Activated T-helper 2 cell treated with anti-CD3 and anti-CD28 coated beads, Interferon-gamma antibody, Interleukin-2, Interleukin-4, amounts not matched to agents 10 μg/mL and 5 μg/mL and 100 μg/mL, durations not matched to agents 14 hours and 24 hours and 36 hours (primary cell): ENCODE data around the gene RAB3D. TPM values are rescaled to one million over a fixed set of nuclear protein-coding genes. Genes with fewer than 3 reads are reported as not detected.

Source experiments
- DNase-seq: peaks from one replicate; pipeline ENCODE4 v3.0.0; 2021; ENCODE audit warnings: low spot score
- H3K27ac Mint-ChIP-seq: one replicate; pipeline ENCODE4 v1.8.0; 2021; ENCODE audit warnings: mixed read lengths
- H3K27me3 Mint-ChIP-seq: one replicate; pipeline ENCODE4 v1.8.0; 2021; ENCODE audit warnings: low read depth, mixed read lengths
- H3K36me3 Mint-ChIP-seq: one replicate; pipeline ENCODE4 v1.8.0; 2021; ENCODE audit warnings: low read depth, mixed read lengths
- H3K4me1 Mint-ChIP-seq: one replicate; pipeline ENCODE4 v1.8.0; 2021; ENCODE audit warnings: low read depth, mixed read lengths
- H3K4me3 Mint-ChIP-seq: one replicate; pipeline ENCODE4 v1.8.0; 2021; ENCODE audit warnings: low read depth, mild to moderate bottlenecking, moderate library complexity, mixed read lengths
- H3K9me3 Mint-ChIP-seq: one replicate; pipeline ENCODE4 v1.8.0; 2021; ENCODE audit warnings: mixed read lengths
- intact Hi-C: fragments of 100-400 bp; cut with micrococcal nuclease; formaldehyde crosslinking; loops from one replicate; pipeline ENCODE4 v1.15.1; 2023
- total RNA-seq: library from RNA; stranded (reverse); gene quantifications from 2 replicates; pipeline ENCODE4 v1.2.3, GENCODE V29; 2022

Gene RAB3D
- total RNA-seq, 1 donor from 2014 or later = 9.3 TPM

DNA sequence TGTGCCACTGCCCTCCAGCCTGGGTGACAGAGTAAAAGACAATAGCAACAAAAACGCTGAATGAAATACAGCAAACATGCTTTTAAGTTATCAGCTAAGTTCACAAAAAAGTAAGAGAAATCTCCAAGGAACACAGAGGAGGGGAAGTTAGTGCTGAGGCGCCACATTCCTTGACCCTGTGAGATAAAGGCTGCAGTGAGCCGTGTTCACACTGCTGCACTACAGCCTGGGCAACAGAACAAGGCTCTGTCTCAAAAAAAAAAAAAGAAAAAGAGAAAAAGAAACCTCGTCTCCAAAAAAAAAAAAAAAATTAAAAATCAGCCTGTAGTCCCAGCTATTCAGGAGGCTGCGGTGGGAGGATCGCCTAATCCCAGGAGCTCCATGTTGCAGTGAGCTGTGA is 60.8 kb downstream of the RAB3D start:
- H3K9me3 Mint-ChIP-seq = no peaks in the 10 kb centered on the region
- no peaks in the 10 kb centered on the region for H3K36me3 Mint-ChIP-seq
- intact Hi-C loops = no loop called here

DNA sequence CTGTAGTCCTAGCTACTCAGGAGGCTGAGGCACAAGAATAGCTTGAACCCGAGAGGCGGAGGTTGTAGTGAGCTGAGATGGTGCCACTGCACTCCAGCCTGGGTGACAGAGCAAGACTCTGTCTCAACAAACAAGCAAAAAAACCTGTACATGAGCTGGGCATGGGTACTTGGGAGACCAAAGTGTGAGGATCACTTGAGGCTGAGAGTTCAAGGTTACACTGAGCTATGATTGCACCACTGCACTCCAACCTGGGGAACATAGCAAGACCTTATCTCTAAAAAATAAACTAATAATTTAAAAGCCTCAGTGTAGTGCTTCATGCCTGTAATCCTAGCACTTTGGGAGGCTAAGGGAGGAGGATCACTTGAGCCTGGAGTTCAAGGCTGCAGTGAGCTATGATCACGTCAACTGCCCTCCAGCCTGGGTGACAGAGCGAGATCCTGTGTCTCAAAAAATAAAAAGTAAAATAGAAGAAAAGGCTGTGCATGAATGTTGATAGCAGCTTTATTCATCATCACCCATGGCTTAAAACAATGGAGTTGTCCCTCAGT is 64.8 kb downstream of the RAB3D start:
- Mint-ChIP-seq H3K27me3 (peaks cover 34% of the 10 kb centered on the region), H3K27ac (no peak overlapping the region), H3K4me1 (peaks cover 5% of the 10 kb centered on the region), H3K9me3 (no peaks in the 10 kb centered on the region), H3K36me3 (no peaks in the 10 kb centered on the region), H3K4me3 (no peak overlapping the region)
- intact Hi-C loops = no loop called here
- DNase-seq = no peak

More for the DNA sequence above, 60.8 kb downstream of the RAB3D start:
- Mint-ChIP-seq H3K27me3 (peaks cover 47% of the 10 kb centered on the region), H3K4me3 (no peak overlapping the region), H3K4me1 (peaks cover 10% of the 10 kb centered on the region), H3K27ac (no peak overlapping the region)
- DNase-seq = no peak

DNA sequence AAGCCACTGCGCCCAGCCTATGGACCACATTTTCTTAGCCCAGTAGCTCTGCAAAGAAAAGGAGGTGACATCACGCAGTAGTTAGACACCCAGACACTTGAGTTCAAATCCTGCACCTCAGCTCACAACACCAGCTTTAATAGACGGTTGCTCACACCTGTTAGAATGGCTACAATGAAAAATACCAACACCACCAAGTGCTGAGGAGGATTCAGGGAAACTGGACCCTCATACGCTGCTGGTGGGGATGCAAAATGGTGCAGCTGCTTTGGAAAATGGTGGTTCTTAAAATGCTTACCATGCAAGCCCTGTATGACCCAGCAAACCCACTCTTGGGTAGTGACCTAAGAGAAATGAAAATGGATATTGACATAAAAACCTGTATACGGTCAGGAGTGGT is 65.5 kb downstream of the RAB3D start:
- Mint-ChIP-seq H3K36me3 (no peaks in the 10 kb centered on the region), H3K27me3 (peaks cover 36% of the 10 kb centered on the region)
- intact Hi-C loops = no loop called here

DNA sequence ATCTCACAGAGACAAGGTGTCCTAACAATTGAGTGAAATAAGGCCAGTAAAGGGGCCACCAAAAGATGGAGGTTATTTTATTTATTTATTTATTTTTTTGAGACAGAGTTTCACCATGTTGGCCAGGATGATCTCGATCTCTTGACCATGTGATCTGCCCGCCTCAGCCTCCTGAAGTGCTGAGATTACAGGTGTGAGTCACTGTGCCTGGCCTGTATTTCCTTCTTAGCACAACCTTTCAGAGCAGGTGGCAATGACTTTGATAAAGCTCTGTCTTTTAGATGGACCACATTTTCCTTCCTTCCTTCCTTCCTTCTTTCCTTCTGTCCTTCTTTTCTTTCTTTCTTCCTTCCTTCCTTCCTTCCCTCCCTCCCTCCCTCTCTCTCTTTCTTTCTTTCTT is 66.2 kb downstream of the RAB3D start:
- peaks cover 38% of the 10 kb centered on the region for H3K27me3 Mint-ChIP-seq
- intact Hi-C loops = no loop called here
- H3K4me1 Mint-ChIP-seq = no peaks in the 10 kb centered on the region
- no peak overlapping the region for H3K27ac Mint-ChIP-seq
- no peak for DNase-seq
- H3K36me3 Mint-ChIP-seq = no peaks in the 10 kb centered on the region
- H3K9me3 Mint-ChIP-seq = no peaks in the 10 kb centered on the region
- no peak overlapping the region for H3K4me3 Mint-ChIP-seq

More for the DNA sequence above, 65.5 kb downstream of the RAB3D start:
- H3K27ac Mint-ChIP-seq = no peak overlapping the region
- H3K4me3 Mint-ChIP-seq = no peak overlapping the region
- DNase-seq = no peak
- H3K4me1 Mint-ChIP-seq = no peaks in the 10 kb centered on the region
- no peaks in the 10 kb centered on the region for H3K9me3 Mint-ChIP-seq

Other genes with a start within 250 kb of the RAB3D start
- 38.3 and 38.8 TPM in 2 replicates for gene SPC24, start 183.9 kb downstream of the RAB3D start, total RNA-seq
- 5.9 and 6.5 TPM in 2 replicates for gene KANK2, start 142.1 kb downstream of the RAB3D start, total RNA-seq
- gene ANGPTL8, start 100.0 kb downstream of the RAB3D start, total RNA-seq = not detected in 2 replicates
- 3.9 and 5.3 TPM in 2 replicates for gene DOCK6, start 77.1 kb downstream of the RAB3D start, total RNA-seq
- gene TSPAN16, start 43.5 kb downstream of the RAB3D start, total RNA-seq = not detected in 2 replicates
- gene TMEM205, start 6.6 kb upstream of the RAB3D start, total RNA-seq = 34.0 and 34.9 TPM in 2 replicates
- gene CCDC159, start 6.9 kb upstream of the RAB3D start, total RNA-seq = 14.6 and 16.3 TPM in 2 replicates
- gene PLPPR2, start 15.8 kb upstream of the RAB3D start, total RNA-seq = 2.6 and 3.4 TPM in 2 replicates
- gene SWSAP1, start 35.0 kb upstream of the RAB3D start, total RNA-seq = 2.6 and 2.8 TPM in 2 replicates
- gene EPOR, start 44.7 kb upstream of the RAB3D start, total RNA-seq = 10.3 TPM in 2 replicates
- not detected in 2 replicates for gene RGL3, start 79.7 kb upstream of the RAB3D start, total RNA-seq
- 0.37 TPM in 1 of 2 replicates, not detected in the other for gene ODAD3, start 95.5 kb upstream of the RAB3D start, total RNA-seq
- 282 and 298 TPM in 2 replicates for gene PRKCSH, start 96.0 kb upstream of the RAB3D start, total RNA-seq
- gene ELAVL3, start 141.4 kb upstream of the RAB3D start, total RNA-seq = 0.84 TPM in 1 of 2 replicates, not detected in the other
- 19.4 and 20.1 TPM in 2 replicates for gene ZNF653, start 166.2 kb upstream of the RAB3D start, total RNA-seq
- gene ECSIT, start 189.5 kb upstream of the RAB3D start, total RNA-seq = 42.7 and 43.5 TPM in 2 replicates
- not detected in 2 replicates for gene CNN1, start 199.2 kb upstream of the RAB3D start, total RNA-seq
- gene ELOF1, start 219.6 kb upstream of the RAB3D start, total RNA-seq = 64.1 and 68.3 TPM in 2 replicates
- gene ACP5, start 238.0 kb upstream of the RAB3D start, total RNA-seq = 25.4 and 27.0 TPM in 2 replicates